Stomach smooth muscle (tissue), 2 donors: ENCODE measurements around the gene MAP4K2.
A peak's percentile ranks its signal among the peaks of the same experiment; 100 is the strongest.
"Not testable (repeated sequence)": the region's sequence is repeated elsewhere in the genome, so short reads cannot be mapped to it uniquely, and the experiment has no call there.

Source experiments
- H3K27ac ChIP-seq: one replicate; pipeline ENCODE4 v1.7.0; 2013; ENCODE audit warnings: mild to moderate bottlenecking, low read length, inconsistent platforms
- H3K27me3 ChIP-seq, 2 donors: one replicate each; pipeline ENCODE4 v1.7.0; 2013; ENCODE audit warnings: low read length in 2 of 2; ENCODE audit not compliant: insufficient read depth in 2 of 2, control insufficient read depth in 1 of 2
- H3K36me3 ChIP-seq, 2 donors: one replicate each; pipeline ENCODE4 v1.7.0; 2013; ENCODE audit warnings: low read length in 2 of 2; ENCODE audit not compliant: control insufficient read depth in 2 of 2, insufficient read depth in 2 of 2
- H3K4me1 ChIP-seq: one replicate; pipeline ENCODE4 v1.7.0; 2013; ENCODE audit warnings: low read length; ENCODE audit not compliant: control insufficient read depth, insufficient read depth
- H3K4me3 ChIP-seq, 2 donors: one replicate each; pipeline ENCODE4 v1.7.0; 2013; ENCODE audit warnings: low read length in 2 of 2
- H3K9ac ChIP-seq, 2 donors: one replicate each; pipeline ENCODE4 v1.7.0; 2013; ENCODE audit warnings: low read length in 2 of 2, mild to moderate bottlenecking in 1 of 2
- H3K9me3 ChIP-seq, 2 donors: one replicate each; pipeline ENCODE4 v1.7.0; 2013; ENCODE audit warnings: low read length in 2 of 2; ENCODE audit not compliant: control insufficient read depth in 2 of 2
- donor health status: healthy.
- donor health status: Pancreatic carcinoma.

MAP4K2 gene

GRCh38 chr11:64827451-64827839, 24.4 kb upstream of the MAP4K2 start:
- H3K9me3 ChIP-seq, result no peaks in the 10 kb centered on the region
- no peaks in the 10 kb centered on the region for H3K27me3 ChIP-seq
- no peaks in the 10 kb centered on the region for H3K36me3 ChIP-seq
- no peaks in the 10 kb centered on the region for H3K4me1 ChIP-seq
- no peak overlapping the region for H3K27ac ChIP-seq
- H3K9ac ChIP-seq, result no peak overlapping the region
- H3K4me3 ChIP-seq, result no peak overlapping the region

- H3K27ac ChIP-seq, result no peak overlapping the region
- no peaks in the 10 kb centered on the region for H3K4me1 ChIP-seq
- H3K36me3 ChIP-seq, result no peaks in the 10 kb centered on the region
- H3K4me3 ChIP-seq, result no peak overlapping the region
- H3K9me3 ChIP-seq, result no peaks in the 10 kb centered on the region
- no peak overlapping the region for H3K9ac ChIP-seq
- H3K27me3 ChIP-seq, result no peaks in the 10 kb centered on the region
Measured at GRCh38 chr11:64826578-64827450, 23.8 kb upstream of the MAP4K2 start.

- Histone ChIP-seq H3K4me3 (no peak overlapping the region), H3K9me3 (no peaks in the 10 kb centered on the region), H3K27me3 (no peaks in the 10 kb centered on the region), H3K4me1 (no peaks in the 10 kb centered on the region), H3K36me3 (no peaks in the 10 kb centered on the region), H3K9ac (no peak overlapping the region), H3K27ac (no peak overlapping the region)
Measured at GRCh38 chr11:64826062-64826461, 23.0 kb upstream of the MAP4K2 start.

GRCh38 chr11:64823568-64824119, 20.6 kb upstream of the MAP4K2 start:
- Histone ChIP-seq H3K4me1 (no peaks in the 10 kb centered on the region), H3K36me3 (no peaks in the 10 kb centered on the region), H3K4me3 (no peak overlapping the region), H3K27me3 (no peaks in the 10 kb centered on the region), H3K9ac (no peak overlapping the region), H3K9me3 (no peaks in the 10 kb centered on the region), H3K27ac (no peak overlapping the region)

GRCh38 chr11:64817476-64817875, 14.5 kb upstream of the MAP4K2 start:
- H3K4me3 ChIP-seq, result no peak overlapping the region
- no peaks in the 10 kb centered on the region for H3K27me3 ChIP-seq
- no peaks in the 10 kb centered on the region for H3K36me3 ChIP-seq
- no peaks in the 10 kb centered on the region for H3K4me1 ChIP-seq
- no peak overlapping the region for H3K27ac ChIP-seq
- H3K9me3 ChIP-seq, result no peaks in the 10 kb centered on the region
- H3K9ac ChIP-seq, result no peak overlapping the region

GRCh38 chr11:64815433-64815832, 12.4 kb upstream of the MAP4K2 start:
- not testable (repeated sequence) for H3K9me3 ChIP-seq, H3K36me3 ChIP-seq, H3K27me3 ChIP-seq, H3K27ac ChIP-seq, H3K4me3 ChIP-seq, H3K9ac ChIP-seq, H3K4me1 ChIP-seq

- H3K27ac ChIP-seq, result no peak overlapping the region
Measured at GRCh38 chr11:64814712-64815187, 11.7 kb upstream of the MAP4K2 start.

GRCh38 chr11:64813826-64814225, 10.8 kb upstream of the MAP4K2 start:
- H3K27ac ChIP-seq, result no peak overlapping the region

More at GRCh38 chr11:64814712-64815187, 11.7 kb upstream of the MAP4K2 start:
- Histone ChIP-seq H3K4me3 (no peak overlapping the region), H3K4me1 (peaks cover 9% of the 10 kb centered on the region), H3K27me3 (no peaks in the 10 kb centered on the region), H3K36me3 (no peaks in the 10 kb centered on the region), H3K9me3 (no peaks in the 10 kb centered on the region), H3K9ac (no peak overlapping the region)

GRCh38 chr11:64810891-64811272, 7.9 kb upstream of the MAP4K2 start:
- Histone ChIP-seq H3K4me3 (peak overlapping the region; percentile 49 to 79), H3K27me3 (no peaks in the 10 kb centered on the region), H3K36me3 (peaks cover 7 to 9% of the 10 kb centered on the region in 2 donors), H3K27ac (no peak overlapping the region), H3K9ac (no peak overlapping the region), H3K4me1 (peaks cover 18% of the 10 kb centered on the region), H3K9me3 (no peaks in the 10 kb centered on the region)

More at GRCh38 chr11:64813826-64814225, 10.8 kb upstream of the MAP4K2 start:
- Histone ChIP-seq H3K27me3 (no peaks in the 10 kb centered on the region), H3K4me3 (no peak overlapping the region), H3K9me3 (no peaks in the 10 kb centered on the region), H3K9ac (no peak overlapping the region), H3K4me1 (peaks cover 16% of the 10 kb centered on the region), H3K36me3 (no peaks in the 10 kb centered on the region)

GRCh38 chr11:64810271-64810890, 7.4 kb upstream of the MAP4K2 start, which contains the start of gene MEN1:
TSS of gene MEN1 (minus strand) at chr11:64810551. CDS start at chr11:64810109, 442 bp downstream.
- Histone ChIP-seq H3K27ac (peak within 1 kb of the TSS; percentile 24), H3K4me1 (peaks cover 18% of the 10 kb centered on the region), H3K9me3 (no peaks in the 10 kb centered on the region), H3K27me3 (no peaks in the 10 kb centered on the region), H3K36me3 (peaks cover 9 to 13% of the 10 kb centered on the region in 2 donors), H3K9ac (peak within 1 kb of the TSS; percentile 61 to 71), H3K4me3 (peak within 1 kb of the TSS; percentile 62 to 79)
